HUDEP-2 (cell line): ENCODE data around the gene ELANE.
"Not testable (repeated sequence)": the region's sequence is repeated elsewhere in the genome, so short reads cannot be mapped to it uniquely, and the experiment has no call there.

Experiments
- DNase-seq, 76 experiments: peaks; one replicate each; lab custom pipeline; 2025; ENCODE audit not compliant: unreplicated experiment in 76 of 76; lab: John Stamatoyannopoulos, UW

The ELANE gene

DNA sequence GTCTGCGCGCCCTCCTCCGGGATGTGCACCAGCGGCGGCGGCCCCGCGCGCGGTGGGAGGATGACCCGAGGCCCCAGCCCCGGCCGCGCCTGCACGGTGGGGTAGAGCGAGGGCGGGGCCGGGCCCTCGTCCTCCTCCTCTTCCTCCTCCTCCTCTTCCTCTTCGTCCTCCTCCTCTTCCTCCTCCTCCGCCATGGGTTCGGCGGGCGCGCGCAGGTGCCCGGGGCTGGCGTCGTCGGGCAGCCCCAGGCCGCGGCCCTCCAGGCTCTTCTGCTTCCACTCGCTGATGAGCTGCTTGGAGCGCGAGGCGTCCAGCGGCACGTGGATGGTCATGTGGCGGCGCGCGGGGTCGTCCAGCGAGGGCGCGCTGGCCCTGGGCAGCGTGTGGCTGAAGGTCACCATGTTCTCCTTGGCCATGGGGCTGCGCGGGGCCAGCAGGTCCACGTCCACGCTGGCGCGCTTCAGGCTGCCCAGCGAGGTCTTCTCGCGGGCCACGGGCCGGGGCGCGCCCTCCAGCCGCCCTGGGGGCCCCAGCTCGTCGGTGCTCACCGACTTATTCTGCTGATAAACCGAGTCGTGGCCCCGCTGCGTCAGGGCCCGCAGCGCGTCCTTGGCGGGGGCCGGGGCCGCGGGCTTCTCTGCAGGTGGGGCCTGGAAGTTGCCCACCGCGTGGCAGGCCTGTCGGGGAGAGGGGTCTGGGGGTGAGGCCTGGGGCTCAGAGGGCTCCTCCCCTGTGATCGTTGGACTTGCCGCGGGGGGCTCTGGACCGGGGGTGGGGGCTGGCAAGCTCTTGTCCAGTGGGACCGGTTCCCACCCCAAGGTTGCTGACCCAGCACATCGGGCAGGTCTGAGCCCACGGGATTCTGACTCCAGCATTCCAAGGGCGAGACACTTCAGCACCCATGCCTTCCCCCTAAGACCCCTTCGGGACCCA is 38.6 kb upstream of the ELANE start:
- DNase-seq = no peak

DNA sequence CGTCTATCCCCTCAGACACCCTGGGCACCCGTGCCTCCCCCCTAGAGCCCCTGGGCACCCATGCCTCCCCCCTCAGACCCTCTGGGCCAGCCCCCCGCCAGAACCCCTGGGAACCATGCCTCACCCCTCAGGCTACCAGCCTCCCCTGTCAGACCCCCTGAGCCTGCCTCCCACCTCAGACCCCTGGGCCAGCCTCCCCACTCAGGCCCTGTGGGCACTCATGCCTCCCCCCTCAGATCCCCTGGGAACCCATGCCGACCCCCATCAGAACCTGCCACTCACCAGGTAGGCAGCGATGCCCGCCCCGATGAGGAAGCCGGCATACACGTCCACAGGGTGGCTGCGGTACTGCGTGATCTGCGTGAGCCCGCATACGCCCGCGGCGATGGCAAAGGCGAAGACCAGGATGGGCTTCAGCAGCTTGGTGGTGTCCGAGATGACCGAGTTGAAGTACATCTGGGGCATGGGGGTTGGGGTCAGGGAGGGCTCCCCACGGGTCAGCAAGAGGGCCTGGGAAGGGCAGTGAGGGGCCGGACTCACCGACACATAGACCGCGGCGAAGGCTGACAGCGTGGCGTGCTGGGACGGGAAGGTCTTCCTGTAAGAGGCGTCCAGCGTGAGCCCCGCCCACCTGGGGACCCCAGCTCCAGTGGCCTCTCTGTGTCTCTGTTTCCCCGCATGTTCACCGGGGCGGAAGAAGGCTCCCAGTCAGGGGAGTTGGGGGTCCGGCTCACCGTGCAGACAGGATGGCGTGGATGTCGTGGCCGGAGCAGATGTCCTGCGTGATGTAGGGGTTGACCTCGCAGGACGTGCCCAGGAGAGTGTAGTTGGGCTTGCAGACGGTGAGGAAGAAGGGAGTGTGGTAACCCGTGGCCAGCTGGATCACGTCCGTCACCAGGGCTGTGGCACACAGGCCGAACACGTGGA is 37.7 kb upstream of the ELANE start:
- no peak for DNase-seq

DNA sequence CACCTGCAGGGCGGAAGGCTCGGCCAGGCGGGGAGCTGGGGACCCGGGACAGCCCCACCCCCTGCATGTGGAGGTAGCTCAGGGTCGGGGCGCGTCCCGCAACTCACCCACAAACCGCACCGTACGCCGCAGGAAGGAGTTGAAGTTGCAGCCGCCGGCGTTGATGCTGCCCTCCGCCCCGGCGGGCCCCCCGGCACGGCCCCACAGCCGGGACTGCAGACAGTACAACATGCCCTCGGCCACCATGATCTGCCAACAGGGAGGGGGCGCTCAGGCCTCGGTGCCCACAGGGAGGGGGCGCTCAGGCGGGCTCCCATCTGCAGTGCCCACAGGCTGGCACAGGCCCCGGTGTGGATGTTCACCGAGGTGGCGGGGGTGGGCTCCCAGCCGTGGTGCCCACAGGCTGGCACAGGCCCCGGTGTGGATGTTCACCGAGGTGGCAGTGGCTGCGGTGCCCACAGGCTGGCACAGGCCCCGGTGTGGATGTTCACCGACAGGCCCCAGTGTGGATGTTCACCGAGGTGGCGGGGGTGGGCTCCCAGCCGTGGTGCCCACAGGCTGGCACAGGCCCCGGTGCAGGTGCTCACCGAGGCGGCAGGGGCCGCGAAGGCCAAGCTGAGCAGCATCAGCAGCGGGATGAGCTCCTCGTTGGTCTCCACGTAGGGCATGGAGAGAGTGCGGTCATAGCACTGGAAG is 36.9 kb upstream of the ELANE start:
- DNase-seq = no peak

- no peak for DNase-seq
Observed at GRCh38 chr19:815775-816499, 36.2 kb upstream of the ELANE start.

DNA sequence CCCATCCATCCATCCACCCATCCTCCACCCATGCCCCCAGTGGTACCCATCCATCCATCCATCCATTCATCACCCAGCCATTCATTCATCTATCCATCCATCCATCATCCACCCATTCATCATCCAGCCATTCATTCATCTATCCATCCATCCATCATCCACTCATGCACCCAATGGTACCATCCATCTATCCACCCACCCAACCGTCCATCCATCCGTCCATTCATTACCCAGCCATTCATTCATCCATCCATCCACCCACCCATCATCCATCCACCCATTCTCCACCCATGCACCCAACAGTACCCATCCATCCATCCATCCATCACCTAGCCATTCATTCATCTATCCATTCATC is 35.6 kb upstream of the ELANE start:
- no peak for DNase-seq

DNA sequence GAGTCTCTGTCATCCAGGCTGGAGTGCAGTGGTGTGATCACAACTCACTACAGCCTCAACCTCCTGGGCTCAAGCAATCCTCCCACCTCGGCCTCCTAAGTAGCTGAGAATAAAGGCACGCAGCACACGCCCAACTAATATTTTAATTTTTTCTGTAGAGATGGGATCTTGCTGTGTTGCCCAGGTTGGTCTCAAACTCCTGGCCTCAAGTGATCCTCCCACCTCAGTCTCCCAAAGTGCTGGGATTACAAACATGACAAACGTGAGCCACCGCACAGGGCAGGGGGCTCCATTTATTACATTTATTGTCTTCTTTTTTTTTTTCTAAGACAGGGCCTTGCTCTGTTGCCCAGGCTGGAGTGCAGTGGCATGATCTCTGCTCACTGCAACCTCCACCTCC is 31.9 kb upstream of the ELANE start:
- not testable (repeated sequence) for DNase-seq

- peak in 1 of 76 experiments; percentile 35 for DNase-seq
Observed at GRCh38 chr19:821231-821824, 30.8 kb upstream of the ELANE start.

DNA sequence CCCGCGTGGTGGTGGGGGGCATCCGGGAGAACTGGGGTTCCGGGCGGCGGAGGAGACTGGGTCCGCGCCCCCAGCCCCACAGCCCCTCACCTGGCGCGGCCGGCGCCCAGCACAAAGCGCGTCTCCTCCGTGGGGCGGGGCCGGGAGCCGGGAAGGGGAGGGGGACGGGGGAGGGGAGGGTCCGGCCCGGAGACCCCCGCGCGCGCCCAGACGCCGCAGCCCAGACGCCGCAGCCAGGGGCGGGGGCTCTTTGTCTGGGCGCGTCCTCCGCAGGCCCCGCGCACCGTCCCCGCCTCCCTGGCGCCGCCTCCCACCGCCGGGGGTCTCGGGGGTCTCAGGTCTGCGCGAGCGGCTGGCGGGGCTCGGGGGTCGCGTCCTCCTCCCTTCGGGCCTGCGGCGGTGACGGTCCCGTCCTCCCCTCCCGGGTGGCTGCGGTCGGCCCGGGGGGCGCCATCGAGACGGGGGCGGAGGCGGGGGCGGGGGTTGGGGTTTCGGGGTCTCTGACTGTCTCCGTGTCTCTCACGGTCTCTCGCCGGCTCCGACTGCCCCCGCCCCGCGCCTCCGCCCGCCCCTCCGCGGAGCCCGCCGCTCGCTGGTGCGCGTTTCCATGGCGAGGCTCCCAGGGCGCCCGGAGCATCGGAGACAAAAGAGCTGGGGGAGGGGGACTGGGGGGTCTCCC is 30.1 kb upstream of the ELANE start, which contains the start of gene PLPPR3:
Gene PLPPR3 (minus strand): TSS at position 131 of the 679 bp plus-strand sequence. CDS start 396 bp downstream, outside the sequence.
- DNase-seq = no peak

GRCh38 chr19:823565-824121 is 28.5 kb upstream of the ELANE start:
- peak in 5 of 76 experiments; percentile 17 to 41 (median 27) for DNase-seq

DNA sequence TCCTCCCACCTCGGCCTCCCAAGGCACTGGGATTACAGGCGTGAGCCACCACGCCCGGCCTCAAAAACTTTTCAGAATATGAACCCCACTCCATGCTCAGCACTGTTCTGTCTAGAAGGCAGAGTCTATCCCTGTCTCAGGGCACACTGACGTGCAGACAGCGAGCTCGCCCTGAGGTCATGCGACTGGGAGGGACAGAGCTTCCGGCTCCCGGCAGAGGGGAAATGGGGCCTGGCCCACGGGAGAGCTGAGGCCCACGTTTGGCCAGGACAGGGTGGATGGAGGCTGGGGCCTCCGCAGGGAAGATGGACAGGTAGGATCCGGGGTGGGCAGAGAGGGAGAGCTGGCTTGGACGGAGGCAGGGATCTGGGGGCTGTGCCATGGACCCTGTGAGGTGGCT is 27.2 kb upstream of the ELANE start:
- DNase-seq = no peak

GRCh38 chr19:825897-826644 is 26.0 kb upstream of the ELANE start:
- DNase-seq = no peak

DNA sequence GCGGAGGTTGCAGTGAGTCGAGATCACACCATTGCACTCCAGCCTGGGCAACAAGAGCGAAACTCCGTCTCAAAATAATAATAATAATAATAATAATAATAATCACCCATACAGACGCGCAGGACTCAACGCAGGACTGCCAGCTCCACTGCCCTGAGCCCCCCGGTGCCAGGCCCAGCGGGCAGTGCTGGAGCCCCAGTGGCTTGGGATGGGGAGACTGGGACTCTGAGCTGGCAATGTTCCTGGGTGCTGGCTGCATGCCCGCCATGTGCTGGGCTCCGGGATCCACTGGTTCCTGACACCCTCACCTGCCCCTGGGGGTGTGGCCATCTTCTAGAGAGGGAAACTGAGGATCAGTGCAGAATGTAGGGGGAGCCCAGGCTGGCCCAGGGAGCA is 24.8 kb upstream of the ELANE start:
- peak in 5 of 76 experiments; percentile 20 to 60 (median 33) for DNase-seq

DNA sequence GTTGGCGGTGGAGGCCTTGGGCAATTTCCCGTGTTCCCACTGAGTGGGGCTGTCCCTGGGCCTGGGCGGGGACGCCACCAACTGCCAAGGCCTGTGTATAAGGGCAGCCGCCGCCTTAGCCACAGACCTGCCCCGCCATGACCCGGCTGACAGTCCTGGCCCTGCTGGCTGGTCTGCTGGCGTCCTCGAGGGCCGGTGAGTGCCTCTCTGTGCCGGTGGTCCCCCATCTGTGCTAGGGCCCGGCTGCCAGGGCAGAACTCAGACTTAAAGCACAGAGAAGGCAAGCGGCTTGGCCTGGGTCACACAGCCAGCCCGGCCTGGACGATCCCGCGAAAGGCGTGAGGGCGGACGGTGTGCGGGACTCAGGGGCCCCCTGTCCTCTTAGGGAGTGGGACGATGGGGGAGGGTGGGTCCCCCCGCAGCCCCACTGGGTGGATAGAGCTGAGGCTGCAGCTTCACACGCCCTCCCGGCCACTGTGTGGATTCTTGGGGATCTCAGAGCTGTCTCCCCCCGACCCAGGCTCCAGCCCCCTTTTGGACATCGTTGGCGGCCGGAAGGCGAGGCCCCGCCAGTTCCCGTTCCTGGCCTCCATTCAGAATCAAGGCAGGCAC is 24.3 kb upstream of the ELANE start, which contains the start of gene AZU1:
Gene AZU1 (plus strand): TSS at position 128 of the 612 bp plus-strand sequence. CDS start 10 bp downstream, at position 138.
- DNase-seq = peak in 61 of 76 experiments; percentile 36 to 80 (median 65)

- no peak for DNase-seq
Observed at GRCh38 chr19:829129-829758, 22.9 kb upstream of the ELANE start.

- DNase-seq = peak in 10 of 76 experiments; percentile 14 to 51 (median 36)
Observed at GRCh38 chr19:831407-832369, 20.4 kb upstream of the ELANE start.

DNA sequence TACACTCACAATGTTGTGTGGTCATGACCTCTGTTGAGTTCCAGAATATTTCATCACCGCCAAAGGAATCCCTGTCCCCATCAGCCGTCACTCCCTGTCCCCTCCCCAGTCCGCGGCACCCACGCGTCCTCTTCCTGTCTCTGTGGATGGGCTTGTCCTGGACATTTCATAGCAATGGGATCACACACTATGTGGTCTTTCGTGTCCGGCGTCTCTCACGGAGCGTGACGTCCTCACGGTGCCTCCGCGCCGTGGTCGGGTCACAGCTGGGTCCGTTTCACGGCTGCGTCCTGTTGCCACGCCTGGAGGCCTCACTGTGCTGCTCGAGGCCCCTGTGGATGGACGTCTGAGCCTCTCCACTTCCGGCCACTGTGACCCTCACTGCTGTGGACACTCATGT is 17.9 kb upstream of the ELANE start:
- no peak for DNase-seq
